Measurements from ENCODE around the gene PADI2.
A peak's percentile ranks its signal among the peaks of the same experiment; 100 is the strongest.

Gene PADI2

GRCh38 chr1:17053685-17054410 lies 65.4 kb downstream of the PADI2 start, which contains the start of gene SDHB:
TSS of gene SDHB (minus strand) at chr1:17054032. CDS start at chr1:17054019, 13 bp downstream.
- peak; percentile 96 for DNase-seq (ENCODE audit: low spot score)

- peak; percentile 8 for DNase-seq (ENCODE audit: low spot score)
Observed at GRCh38 chr1:17053086-17053684, 66.1 kb downstream of the PADI2 start.

- no peak for DNase-seq (ENCODE audit: low spot score)
Observed at GRCh38 chr1:17052641-17053040, 66.6 kb downstream of the PADI2 start.

- no peak for DNase-seq (ENCODE audit: low spot score)
Observed at GRCh38 chr1:17052038-17052437, 67.2 kb downstream of the PADI2 start.

- DNase-seq (ENCODE audit: low spot score): no peak
Observed at GRCh38 chr1:17047924-17048323, 71.3 kb downstream of the PADI2 start.

GRCh38 chr1:17046334-17046657 lies 73.0 kb downstream of the PADI2 start:
- no peak for DNase-seq (ENCODE audit: low spot score)

GRCh38 chr1:17045634-17046333 lies 73.5 kb downstream of the PADI2 start:
- DNase-seq (ENCODE audit: low spot score): peak; percentile 50

GRCh38 chr1:17045150-17045549 lies 74.1 kb downstream of the PADI2 start:
- DNase-seq (ENCODE audit: low spot score): no peak

- no peak for DNase-seq (ENCODE audit: low spot score)
Observed at GRCh38 chr1:17043676-17044075, 75.6 kb downstream of the PADI2 start.

GRCh38 chr1:17040135-17040534 lies 79.1 kb downstream of the PADI2 start:
- no peak for DNase-seq (ENCODE audit: low spot score)

- no peak for DNase-seq (ENCODE audit: low spot score)
Observed at GRCh38 chr1:17039522-17039921, 79.7 kb downstream of the PADI2 start.

GRCh38 chr1:17033481-17033880 lies 85.8 kb downstream of the PADI2 start:
- DNase-seq (ENCODE audit: low spot score): no peak

GRCh38 chr1:17032741-17033140 lies 86.5 kb downstream of the PADI2 start:
- DNase-seq (ENCODE audit: low spot score): no peak

GRCh38 chr1:17031436-17031835 lies 87.8 kb downstream of the PADI2 start:
- no peak for DNase-seq (ENCODE audit: low spot score)

- no peak for DNase-seq (ENCODE audit: low spot score)
Observed at GRCh38 chr1:17030206-17030605, 89.0 kb downstream of the PADI2 start.

GRCh38 chr1:17028662-17029188 lies 90.5 kb downstream of the PADI2 start:
- no peak for DNase-seq (ENCODE audit: low spot score)

- no peak for DNase-seq (ENCODE audit: low spot score)
Observed at GRCh38 chr1:17027900-17028299, 91.4 kb downstream of the PADI2 start.

GRCh38 chr1:17027403-17027802 lies 91.8 kb downstream of the PADI2 start:
- no peak for DNase-seq (ENCODE audit: low spot score)

- DNase-seq (ENCODE audit: low spot score): no peak
Observed at GRCh38 chr1:17024721-17025120, 94.5 kb downstream of the PADI2 start.

- no peak for DNase-seq (ENCODE audit: low spot score)
Observed at GRCh38 chr1:17023573-17023972, 95.7 kb downstream of the PADI2 start.

GRCh38 chr1:17023102-17023501 lies 96.1 kb downstream of the PADI2 start:
- DNase-seq (ENCODE audit: low spot score): no peak

- DNase-seq (ENCODE audit: low spot score): no peak
Observed at GRCh38 chr1:17021896-17022295, 97.4 kb downstream of the PADI2 start.

GRCh38 chr1:17020502-17020901 lies 98.7 kb downstream of the PADI2 start:
- no peak for DNase-seq (ENCODE audit: low spot score)

All from D341Med (cell line).